Trophoblast cell (in vitro differentiated cells and primary cell): Measurements from ENCODE around the gene LIF.
A peak's percentile ranks its signal among the peaks of the same experiment; 100 is the strongest.

Experiments
- DNase-seq, 2 donors: peaks; one replicate each; pipeline ENCODE4 v3.0.0-alpha.2; 2016
- H2AFZ ChIP-seq: 2 replicates; pipeline ENCODE4 v1.6.1; 2013; ENCODE audit warnings: low read length, moderate library complexity, mild to moderate bottlenecking; ENCODE audit not compliant: insufficient read depth, poor library complexity
- H2AK5ac ChIP-seq: 2 replicates; pipeline ENCODE4 v1.6.1; 2013; ENCODE audit warnings: mild to moderate bottlenecking, low read length
- H2BK120ac ChIP-seq: 2 replicates; pipeline ENCODE4 v1.6.1; 2013; ENCODE audit warnings: low read length, mild to moderate bottlenecking, moderate library complexity; ENCODE audit not compliant: insufficient read depth, poor library complexity
- H2BK12ac ChIP-seq: 2 replicates; pipeline ENCODE4 v1.6.1; 2013; ENCODE audit warnings: mild to moderate bottlenecking, low read length, moderate library complexity
- H2BK5ac ChIP-seq: 2 replicates; pipeline ENCODE4 v1.6.1; 2013; ENCODE audit warnings: low read length, low read depth, moderate library complexity, mild to moderate bottlenecking; ENCODE audit not compliant: poor library complexity
- H3K14ac ChIP-seq: 2 replicates; pipeline ENCODE4 v1.6.1; 2013; ENCODE audit warnings: mild to moderate bottlenecking, low read length
- H3K18ac ChIP-seq: 2 replicates; pipeline ENCODE4 v1.6.1; 2013; ENCODE audit warnings: mild to moderate bottlenecking, low read length
- H3K23ac ChIP-seq: 2 replicates; pipeline ENCODE4 v1.6.1; 2013; ENCODE audit warnings: low read length
- H3K27ac ChIP-seq: 2 replicates; pipeline ENCODE4 v1.5.1; 2013; ENCODE audit warnings: low read depth, mild to moderate bottlenecking, inconsistent platforms, low read length, moderate library complexity
- H3K27me3 ChIP-seq: 2 replicates; pipeline ENCODE4 v1.6.1; 2013; ENCODE audit warnings: inconsistent platforms, mild to moderate bottlenecking, low read length, moderate library complexity; ENCODE audit not compliant: insufficient read depth
- H3K36me3 ChIP-seq, 2 experiments: 1 replicate in 1 of 2; 2 replicates in 1 of 2; pipeline ENCODE4 v1.6.1; 2013; ENCODE audit warnings: low read length in 2 of 2, mild to moderate bottlenecking in 2 of 2, moderate library complexity in 1 of 2; ENCODE audit not compliant: insufficient read depth in 2 of 2, control insufficient read depth in 1 of 2
- H3K4ac ChIP-seq: 2 replicates; pipeline ENCODE4 v1.6.1; 2013; ENCODE audit warnings: low read depth, mild to moderate bottlenecking, low read length, moderate library complexity
- H3K4me1 ChIP-seq, 2 experiments: 1 replicate in 1 of 2; 2 replicates in 1 of 2; pipeline ENCODE4 v1.6.1; 2013; ENCODE audit warnings: low read length in 2 of 2, mild to moderate bottlenecking in 2 of 2, moderate library complexity in 1 of 2; ENCODE audit not compliant: insufficient read depth in 2 of 2, control insufficient read depth in 1 of 2
- H3K4me2 ChIP-seq: 2 replicates; pipeline ENCODE4 v1.6.1; 2013; ENCODE audit warnings: inconsistent platforms, mild to moderate bottlenecking, low read length, moderate library complexity
- H3K4me3 ChIP-seq: 2 replicates; pipeline ENCODE4 v1.5.1; 2013; ENCODE audit warnings: mild to moderate bottlenecking, low read depth, low read length, inconsistent platforms
- H3K79me1 ChIP-seq: one replicate; pipeline ENCODE4 v1.6.1; 2013; ENCODE audit warnings: low read length
- H3K79me2 ChIP-seq: 2 replicates; pipeline ENCODE4 v1.6.1; 2013; ENCODE audit warnings: low read length, mild to moderate bottlenecking; ENCODE audit not compliant: control insufficient read depth, insufficient read depth, poor library complexity
- H3K9ac ChIP-seq: 2 replicates; pipeline ENCODE4 v1.6.1; 2013; ENCODE audit warnings: mild to moderate bottlenecking, low read length
- H3K9me3 ChIP-seq: 2 replicates; pipeline ENCODE4 v1.6.1; 2013; ENCODE audit warnings: low read depth, mild to moderate bottlenecking, control low read depth, inconsistent platforms, low read length; ENCODE audit not compliant: insufficient read depth
- H4K12ac ChIP-seq: 2 replicates; pipeline ENCODE4 v1.6.1; 2013; ENCODE audit warnings: low read depth, mild to moderate bottlenecking, low read length, moderate library complexity
- H4K8ac ChIP-seq: 2 replicates; pipeline ENCODE4 v1.6.1; 2013; ENCODE audit warnings: low read depth, mild to moderate bottlenecking, low read length, moderate library complexity
- H4K91ac ChIP-seq: one replicate; pipeline ENCODE4 v1.6.1; 2013; ENCODE audit warnings: low read depth, mild to moderate bottlenecking, low read length, moderate library complexity
- WGBS: extraction: QIAGEN DNeasy Blood & Tissue Kit; methylation state at CpG from one replicate; pipeline ENCODE4 v1.1.7; 2013; ENCODE audit warnings: missing lambda C conversion rate; ENCODE audit not compliant: insufficient read length, insufficient coverage; ENCODE audit errors: extremely low coverage; 5-methylcytosine and 5-hydroxymethylcytosine counted together

LIF gene

GRCh38 chr22:30246814-30247376 lies 336 bp upstream of the LIF start:
- no peak for DNase-seq
- peak overlapping the region; percentile 78 for H3K4me2 ChIP-seq

GRCh38 chr22:30245181-30245984 lies 1.2 kb downstream of the LIF start:
- H3K4ac ChIP-seq, result peak overlapping the region; percentile 24
- peak overlapping the region; percentile 91 for H3K18ac ChIP-seq
- no peak overlapping the region for H4K12ac ChIP-seq
- peak overlapping the region; percentile 38 for H2AK5ac ChIP-seq
- peaks cover 12 to 31% of the 10 kb centered on the region in 2 experiments for H3K4me1 ChIP-seq
- H3K27ac ChIP-seq, result no peak overlapping the region
- H3K4me2 ChIP-seq, result peak overlapping the region; percentile 78
- H4K8ac ChIP-seq, result peak overlapping the region; percentile 54
- no CpG with 5 or more reads among the region's 15 CpGs for WGBS
- no peaks in the 10 kb centered on the region for H3K27me3 ChIP-seq
- H3K9ac ChIP-seq, result no peak overlapping the region
- DNase-seq, result no peak
- H2BK120ac ChIP-seq, result peak overlapping the region; percentile 67
- H3K79me1 ChIP-seq, result peaks cover 18% of the 10 kb centered on the region
- H2BK5ac ChIP-seq, result peak overlapping the region; percentile 61
- peak overlapping the region; percentile 71 for H3K14ac ChIP-seq
- H3K9me3 ChIP-seq, result peaks cover 2% of the 10 kb centered on the region
- H4K91ac ChIP-seq, result peak overlapping the region; percentile 96
- no peak overlapping the region for H3K4me3 ChIP-seq
- H3K36me3 ChIP-seq, result peaks cover 0 to 3% of the 10 kb centered on the region in 2 experiments
- peak overlapping the region; percentile 20 for H2BK12ac ChIP-seq
- H2AFZ ChIP-seq, result peak overlapping the region; percentile 14
- no peaks in the 10 kb centered on the region for H3K79me2 ChIP-seq
- H3K23ac ChIP-seq, result no peak overlapping the region

More at GRCh38 chr22:30246814-30247376, 336 bp upstream of the LIF start:
- Histone ChIP-seq H3K79me1 (peaks cover 14% of the 10 kb centered on the region), H3K27ac (no peak overlapping the region), H2BK120ac (no peak overlapping the region), H3K18ac (peak overlapping the region; percentile 24), H2BK12ac (peak overlapping the region; percentile 41), H3K4ac (no peak overlapping the region), H3K27me3 (no peaks in the 10 kb centered on the region), H4K8ac (no peak overlapping the region), H2AK5ac (peak overlapping the region; percentile 56), H3K9ac (no peak overlapping the region), H3K36me3 (peaks cover 0 to 3% of the 10 kb centered on the region in 2 experiments), H3K9me3 (peaks cover 2% of the 10 kb centered on the region), H4K12ac (no peak overlapping the region), H2AFZ (no peak overlapping the region), H3K14ac (no peak overlapping the region), H3K79me2 (no peaks in the 10 kb centered on the region), H4K91ac (peak overlapping the region; percentile 51), H3K23ac (no peak overlapping the region), H3K4me1 (peaks cover 12 to 25% of the 10 kb centered on the region in 2 experiments), H3K4me3 (no peak overlapping the region), H2BK5ac (no peak overlapping the region)
- WGBS, result no CpG with 5 or more reads among the region's 15 CpGs

GRCh38 chr22:30244641-30245040 lies 1.9 kb downstream of the LIF start:
- H2BK12ac ChIP-seq, result no peak overlapping the region
- peaks cover 2% of the 10 kb centered on the region for H3K9me3 ChIP-seq
- H3K4ac ChIP-seq, result no peak overlapping the region
- no peak overlapping the region for H2BK5ac ChIP-seq
- H3K36me3 ChIP-seq, result peaks cover 0 to 3% of the 10 kb centered on the region in 2 experiments
- no peak overlapping the region for H2BK120ac ChIP-seq
- H3K14ac ChIP-seq, result no peak overlapping the region
- H4K91ac ChIP-seq, result peak overlapping the region; percentile 96
- WGBS, result no CpG with 5 or more reads among the region's 5 CpGs
- H3K4me1 ChIP-seq, result peaks cover 12 to 31% of the 10 kb centered on the region in 2 experiments
- H3K4me2 ChIP-seq, result no peak overlapping the region
- H3K27me3 ChIP-seq, result no peaks in the 10 kb centered on the region
- H3K9ac ChIP-seq, result no peak overlapping the region
- H3K27ac ChIP-seq, result no peak overlapping the region
- H3K79me2 ChIP-seq, result no peaks in the 10 kb centered on the region
- H3K18ac ChIP-seq, result no peak overlapping the region
- H2AFZ ChIP-seq, result no peak overlapping the region
- no peak overlapping the region for H4K8ac ChIP-seq
- H3K4me3 ChIP-seq, result no peak overlapping the region
- no peak overlapping the region for H3K23ac ChIP-seq
- H3K79me1 ChIP-seq, result peaks cover 18% of the 10 kb centered on the region
- no peak for DNase-seq
- H4K12ac ChIP-seq, result no peak overlapping the region
- H2AK5ac ChIP-seq, result peak overlapping the region; percentile 27

GRCh38 chr22:30244066-30244465 lies 2.5 kb downstream of the LIF start:
- Histone ChIP-seq H3K14ac (no peak overlapping the region), H3K79me2 (no peaks in the 10 kb centered on the region)
- no CpG with 5 or more reads among the region's 10 CpGs for WGBS

More at GRCh38 chr22:30244066-30244465, 2.5 kb downstream of the LIF start:
- H2BK120ac ChIP-seq, result no peak overlapping the region
- H4K12ac ChIP-seq, result no peak overlapping the region
- H3K4me2 ChIP-seq, result no peak overlapping the region
- DNase-seq, result no peak
- no peak overlapping the region for H2AFZ ChIP-seq
- H3K9ac ChIP-seq, result no peak overlapping the region
- H3K4me3 ChIP-seq, result peak overlapping the region; percentile 38
- peaks cover 10 to 27% of the 10 kb centered on the region in 2 experiments for H3K4me1 ChIP-seq
- no peak overlapping the region for H3K27ac ChIP-seq
- no peak overlapping the region for H4K8ac ChIP-seq
- no peak overlapping the region for H4K91ac ChIP-seq
- H3K9me3 ChIP-seq, result peaks cover 2% of the 10 kb centered on the region
- H3K18ac ChIP-seq, result no peak overlapping the region
- no peak overlapping the region for H3K23ac ChIP-seq
- no peak overlapping the region for H3K4ac ChIP-seq
- H2BK12ac ChIP-seq, result no peak overlapping the region
- peaks cover 18% of the 10 kb centered on the region for H3K79me1 ChIP-seq
- no peaks in the 10 kb centered on the region for H3K27me3 ChIP-seq
- no peak overlapping the region for H2BK5ac ChIP-seq
- peaks cover 0 to 3% of the 10 kb centered on the region in 2 experiments for H3K36me3 ChIP-seq
- no peak overlapping the region for H2AK5ac ChIP-seq
